ENCODE data around the gene C1QL4.
"Not testable (repeated sequence)": the region's sequence is repeated elsewhere in the genome, so short reads cannot be mapped to it uniquely, and the experiment has no call there.

C1QL4 gene

GRCh38 chr12:49297695-49298060 is 39.3 kb downstream of the C1QL4 start:
- DNase-seq: no peak

- DNase-seq: peak; percentile 77
Observed at GRCh38 chr12:49296836-49297694, 39.9 kb downstream of the C1QL4 start.

GRCh38 chr12:49296034-49296835 is 40.8 kb downstream of the C1QL4 start:
- peak; percentile 70 for DNase-seq

- peak; percentile 38 for DNase-seq
Observed at GRCh38 chr12:49295082-49295936, 41.7 kb downstream of the C1QL4 start, which contains the start of gene PRPH. Gene PRPH (plus strand): TSS chr12:49295147. CDS start chr12:49295201, 54 bp downstream.

- no peak for DNase-seq
Observed at GRCh38 chr12:49294804-49295081, 42.2 kb downstream of the C1QL4 start.

- DNase-seq: no peak
Observed at GRCh38 chr12:49294086-49294803, 42.7 kb downstream of the C1QL4 start.

- no peak for DNase-seq
Observed at GRCh38 chr12:49293056-49293956, 43.7 kb downstream of the C1QL4 start.

GRCh38 chr12:49292729-49293055 is 44.3 kb downstream of the C1QL4 start:
- DNase-seq: no peak

GRCh38 chr12:49288922-49289555 is 47.9 kb downstream of the C1QL4 start:
- no peak for DNase-seq

- peak; percentile 77 for DNase-seq
Observed at GRCh38 chr12:49288412-49288853, 48.6 kb downstream of the C1QL4 start.

- no peak for DNase-seq
Observed at GRCh38 chr12:49287876-49288275, 49.1 kb downstream of the C1QL4 start.

- no peak for DNase-seq
Observed at GRCh38 chr12:49284672-49285071, 52.3 kb downstream of the C1QL4 start.

- no peak for DNase-seq
Observed at GRCh38 chr12:49283541-49284429, 53.2 kb downstream of the C1QL4 start.

GRCh38 chr12:49282740-49283375 is 54.1 kb downstream of the C1QL4 start:
- DNase-seq: not testable (repeated sequence)

All from hematopoietic multipotent progenitor cell treated with erythropoietin and hydrocortisone succinate and interleukin-3 and kit ligand, for 4 days (in vitro differentiated cells).